ENCODE data around the gene CLCN5. TPM values are rescaled to one million over a fixed set of nuclear protein-coding genes. Genes with fewer than 3 reads are reported as not detected.
A peak's percentile ranks its signal among the peaks of the same experiment; 100 is the strongest.

CLCN5 gene
- total RNA-seq (10 to 100 TPM in 1 of 5 donors, 1 to 10 TPM in 4; 1.2 to 13.8 (median 8.1) TPM), polyA plus RNA-seq (1 to 10 TPM in 1 of 3 donors, under 1 TPM in 2; 0.31 to 1.5 (median 0.93) TPM)
- long read RNA-seq, donor 1: 0 reads
- long read RNA-seq, donor 2, partial matches to known transcripts: 0 of 1 reads
- long read RNA-seq, donor 2, other reads (novel, unspliced or antisense): 0 of 1 reads
- long read RNA-seq, donor 3: 0 reads
- long read RNA-seq, donor 4: 0 reads
- long read RNA-seq, donor 5: 0 reads
- long read RNA-seq, donor 6: 0 reads
- long read RNA-seq, donor 7: 0 reads
- long read RNA-seq, donor 8: 0 reads
- long read RNA-seq, donor 9: 0 reads
- long read RNA-seq, donor 10: 0 reads

GRCh38 chrX:49922291-49923241 is at the start of gene CLCN5:
Gene CLCN5 (plus strand): TSS chrX:49922596. CDS start chrX:49925299, 2,703 bp downstream.
- peaks cover 0 to 29% (median 11%) of the 10 kb centered on the region in 4 donors for H3K4me1 ChIP-seq
- DNase-seq: peak; percentile 97 to 99
- peak within 1 kb of the TSS; percentile 61 to 79 (median 70) for H3K4me3 ChIP-seq
- intact Hi-C loops (cut with DNase I; ENCODE audit: low total_unique reads): no loop called here
- H3K36me3 ChIP-seq: no peaks in the 10 kb centered on the region
- no peaks in the 10 kb centered on the region for H3K9me3 ChIP-seq
- peak; percentile 47 to 79 (median 51) for TF ChIP-seq POLR2AphosphoS5 (IDR thresholded peaks at IDR 0.05)
- TF ChIP-seq EP300 (IDR thresholded peaks at IDR 0.05): no peak
- 0 to 46% (median 9%) methylated on average over 1 to 82 of the region's 83 CpGs for WGBS, 5 donors
- peak within 1 kb of the TSS; percentile 84 to 92 (median 89) for H3K27ac ChIP-seq
- H3K27me3 ChIP-seq: no peaks in the 10 kb centered on the region

- TF ChIP-seq POLR2AphosphoS5 (IDR thresholded peaks at IDR 0.05) (no peak), POLR2A (IDR thresholded peaks at IDR 0.05) (no peak), CTCF (IDR thresholded peaks at IDR 0.05) (peak in 4 of 7 experiments; percentile 27 to 53 (median 38))
- H3K27ac ChIP-seq: peak overlapping the region in 3 of 5 donors; percentile 33 to 89 (median 89)
- H3K27me3 ChIP-seq: no peaks in the 10 kb centered on the region
- 5 to 22% (median 10%) methylated on average over 3 of the region's 3 CpGs for WGBS, 5 donors
- no peaks in the 10 kb centered on the region for H3K9me3 ChIP-seq
- H3K4me1 ChIP-seq: peaks cover 0 to 38% (median 24%) of the 10 kb centered on the region in 4 donors
- peak in 1 of 2 donors; percentile 68 for DNase-seq
- no peaks in the 10 kb centered on the region for H3K36me3 ChIP-seq
- intact Hi-C loops (cut with DNase I; ENCODE audit: low total_unique reads): no loop called here
- H3K4me3 ChIP-seq: no peak overlapping the region
Measured at GRCh38 chrX:49876750-49877149, 45.6 kb upstream of the CLCN5 start.

GRCh38 chrX:49877397-49878101 is 44.8 kb upstream of the CLCN5 start:
- H3K9me3 ChIP-seq: no peaks in the 10 kb centered on the region
- H3K4me3 ChIP-seq: peak overlapping the region in 1 of 4 donors; percentile 61
- peak overlapping the region; percentile 41 to 89 (median 88) for H3K27ac ChIP-seq
- peaks cover 0 to 38% (median 24%) of the 10 kb centered on the region in 4 donors for H3K4me1 ChIP-seq
- DNase-seq: peak; percentile 36 to 58
- TF ChIP-seq EP300 (IDR thresholded peaks at IDR 0.05) (no peak), POLR2AphosphoS5 (IDR thresholded peaks at IDR 0.05) (no peak), POLR2A (IDR thresholded peaks at IDR 0.05) (no peak), CTCF (IDR thresholded peaks at IDR 0.05) (no peak)
- H3K27me3 ChIP-seq: no peaks in the 10 kb centered on the region
- intact Hi-C loops (cut with DNase I; ENCODE audit: low total_unique reads): no loop called here
- no peaks in the 10 kb centered on the region for H3K36me3 ChIP-seq
- WGBS, 5 donors: 27 to 53% (median 49%) methylated on average over 4 to 5 of the region's 5 CpGs

GRCh38 chrX:49878128-49878833 is 44.1 kb upstream of the CLCN5 start:
- intact Hi-C loops (cut with DNase I; ENCODE audit: low total_unique reads): no loop called here
- H3K36me3 ChIP-seq: no peaks in the 10 kb centered on the region
- H3K27ac ChIP-seq: peak overlapping the region; percentile 79 to 89 (median 88)
- no peaks in the 10 kb centered on the region for H3K27me3 ChIP-seq
- WGBS, 5 donors: 6 to 45% (median 37%) methylated on average over 6 to 28 of the region's 28 CpGs
- peak overlapping the region; percentile 57 to 64 (median 62) for H3K4me3 ChIP-seq
- peaks cover 0 to 38% (median 24%) of the 10 kb centered on the region in 4 donors for H3K4me1 ChIP-seq
- TF ChIP-seq POLR2A (IDR thresholded peaks at IDR 0.05) (no peak), CTCF (IDR thresholded peaks at IDR 0.05) (no peak), POLR2AphosphoS5 (IDR thresholded peaks at IDR 0.05) (no peak), EP300 (IDR thresholded peaks at IDR 0.05) (no peak)
- H3K9me3 ChIP-seq: no peaks in the 10 kb centered on the region
- DNase-seq: peak in 1 of 2 donors; percentile 31
